HG02642 (cell line): ENCODE measurements around the gene NCAPH2.

Experiments used
- ATAC-seq: cut with Tn5 transposase; IDR thresholded peaks from one replicate; pipeline ENCODE4 v1.9.1; 2021; ENCODE audit warnings: mild to moderate bottlenecking; ENCODE audit not compliant: unreplicated experiment, poor library complexity

The NCAPH2 gene

GRCh38 chr22:50507991-50508884 lies at the start of gene NCAPH2:
Gene NCAPH2 (plus strand): TSS chr22:50508224. CDS start chr22:50508338, 114 bp downstream.
- ATAC-seq, result peak; percentile 74

GRCh38 chr22:50459016-50459415 lies 49.0 kb upstream of the NCAPH2 start:
- no peak for ATAC-seq

- ATAC-seq, result no peak
These were observed 48.4 kb upstream of the NCAPH2 start for GRCh38 chr22:50459496-50460140.

- ATAC-seq, result no peak
These were observed 47.1 kb upstream of the NCAPH2 start for GRCh38 chr22:50460938-50461337.

GRCh38 chr22:50461536-50461935 lies 46.5 kb upstream of the NCAPH2 start:
- ATAC-seq, result no peak

- ATAC-seq, result no peak
These were observed 46.0 kb upstream of the NCAPH2 start for GRCh38 chr22:50461979-50462540.

- ATAC-seq, result no peak
These were observed 44.7 kb upstream of the NCAPH2 start for GRCh38 chr22:50463188-50463900.

GRCh38 chr22:50464451-50464850 lies 43.6 kb upstream of the NCAPH2 start:
- no peak for ATAC-seq

- ATAC-seq, result no peak
These were observed 42.7 kb upstream of the NCAPH2 start for GRCh38 chr22:50465066-50465930.

- no peak for ATAC-seq
These were observed 40.7 kb upstream of the NCAPH2 start for GRCh38 chr22:50467341-50467740.

- ATAC-seq, result no peak
These were observed 40.1 kb upstream of the NCAPH2 start for GRCh38 chr22:50467773-50468440.

- ATAC-seq, result no peak
These were observed 39.4 kb upstream of the NCAPH2 start for GRCh38 chr22:50468626-50469025.

GRCh38 chr22:50469377-50470305 lies 38.4 kb upstream of the NCAPH2 start:
- peak; percentile 55 for ATAC-seq

- no peak for ATAC-seq
These were observed 37.5 kb upstream of the NCAPH2 start for GRCh38 chr22:50470491-50470890.

- no peak for ATAC-seq
These were observed 36.7 kb upstream of the NCAPH2 start for GRCh38 chr22:50471197-50471847.

- ATAC-seq, result no peak
These were observed 36.1 kb upstream of the NCAPH2 start for GRCh38 chr22:50471962-50472361.

- no peak for ATAC-seq
These were observed 34.9 kb upstream of the NCAPH2 start for GRCh38 chr22:50473088-50473487.
